Inferior parietal cortex (tissue), 1 donor: ENCODE data around the gene PFDN1.

Experiments used
- DNase-seq: peaks from one replicate; pipeline ENCODE4 v3.0.0-alpha.2; 2016; ENCODE audit errors: extremely low spot score

Gene PFDN1

GRCh38 chr5:140328036-140328764, 25.3 kb upstream of the PFDN1 start:
- DNase-seq: no peak

GRCh38 chr5:140327589-140327988, 24.7 kb upstream of the PFDN1 start:
- no peak for DNase-seq

GRCh38 chr5:140325486-140325885, 22.6 kb upstream of the PFDN1 start:
- no peak for DNase-seq

GRCh38 chr5:140324617-140325241, 21.8 kb upstream of the PFDN1 start:
- DNase-seq: no peak

- DNase-seq: no peak
Measured at GRCh38 chr5:140324041-140324600, 21.2 kb upstream of the PFDN1 start.

GRCh38 chr5:140322751-140323731, 20.1 kb upstream of the PFDN1 start:
- no peak for DNase-seq

GRCh38 chr5:140321796-140322195, 18.9 kb upstream of the PFDN1 start:
- DNase-seq: no peak

GRCh38 chr5:140319833-140320232, 16.9 kb upstream of the PFDN1 start:
- DNase-seq: no peak

GRCh38 chr5:140318792-140319191, 15.9 kb upstream of the PFDN1 start:
- DNase-seq: no peak

GRCh38 chr5:140317859-140318258, 15.0 kb upstream of the PFDN1 start:
- no peak for DNase-seq

GRCh38 chr5:140312791-140313189, 9.9 kb upstream of the PFDN1 start:
- no peak for DNase-seq

- DNase-seq: no peak
Measured at GRCh38 chr5:140312067-140312790, 9.3 kb upstream of the PFDN1 start.

- DNase-seq: no peak
Measured at GRCh38 chr5:140311011-140311467, 8.1 kb upstream of the PFDN1 start.

GRCh38 chr5:140310434-140310833, 7.5 kb upstream of the PFDN1 start:
- DNase-seq: no peak

- DNase-seq: no peak
Measured at GRCh38 chr5:140309706-140310249, 6.9 kb upstream of the PFDN1 start.

- no peak for DNase-seq
Measured at GRCh38 chr5:140305471-140305870, 2.6 kb upstream of the PFDN1 start.

GRCh38 chr5:140303966-140304365, 1.1 kb upstream of the PFDN1 start:
- DNase-seq: no peak

- no peak for DNase-seq
Measured at GRCh38 chr5:140301136-140301535, 1.8 kb downstream of the PFDN1 start.

GRCh38 chr5:140299056-140299455, 3.8 kb downstream of the PFDN1 start:
- DNase-seq: no peak

- DNase-seq: no peak
Measured at GRCh38 chr5:140298183-140298601, 4.7 kb downstream of the PFDN1 start.

GRCh38 chr5:140297283-140297682, 5.6 kb downstream of the PFDN1 start:
- DNase-seq: no peak
